Epithelial cell of proximal tubule (primary cell): ENCODE results near the gene ANO10. TPM values are rescaled to one million over a fixed set of nuclear protein-coding genes. Genes with fewer than 3 reads are reported as not detected.

ENCODE experiments used
- DNase-seq: peaks from one replicate; pipeline ENCODE4 v3.0.0-alpha.2; 2011; ENCODE audit warnings: low read depth
- H3K4me3 ChIP-seq: 2 replicates; pipeline ENCODE4 v1.5.1; 2011; ENCODE audit warnings: low read depth, mild to moderate bottlenecking, low read length
- CTCF ChIP-seq: conservative IDR thresholded peaks from 2 replicates; pipeline ENCODE4 v1.5.1; 2012; ENCODE audit warnings: low read depth, mild to moderate bottlenecking, low read length
- total RNA-seq: library from RNA; depleted of rRNA; stranded (reverse); fragments of >200 nt; gene quantifications from 2 replicates; pipeline ENCODE4 v1.2.3, GENCODE V29; 2015

The ANO10 gene
- total RNA-seq, 1 donor from 2014 or later, result 30.7 TPM

DNA sequence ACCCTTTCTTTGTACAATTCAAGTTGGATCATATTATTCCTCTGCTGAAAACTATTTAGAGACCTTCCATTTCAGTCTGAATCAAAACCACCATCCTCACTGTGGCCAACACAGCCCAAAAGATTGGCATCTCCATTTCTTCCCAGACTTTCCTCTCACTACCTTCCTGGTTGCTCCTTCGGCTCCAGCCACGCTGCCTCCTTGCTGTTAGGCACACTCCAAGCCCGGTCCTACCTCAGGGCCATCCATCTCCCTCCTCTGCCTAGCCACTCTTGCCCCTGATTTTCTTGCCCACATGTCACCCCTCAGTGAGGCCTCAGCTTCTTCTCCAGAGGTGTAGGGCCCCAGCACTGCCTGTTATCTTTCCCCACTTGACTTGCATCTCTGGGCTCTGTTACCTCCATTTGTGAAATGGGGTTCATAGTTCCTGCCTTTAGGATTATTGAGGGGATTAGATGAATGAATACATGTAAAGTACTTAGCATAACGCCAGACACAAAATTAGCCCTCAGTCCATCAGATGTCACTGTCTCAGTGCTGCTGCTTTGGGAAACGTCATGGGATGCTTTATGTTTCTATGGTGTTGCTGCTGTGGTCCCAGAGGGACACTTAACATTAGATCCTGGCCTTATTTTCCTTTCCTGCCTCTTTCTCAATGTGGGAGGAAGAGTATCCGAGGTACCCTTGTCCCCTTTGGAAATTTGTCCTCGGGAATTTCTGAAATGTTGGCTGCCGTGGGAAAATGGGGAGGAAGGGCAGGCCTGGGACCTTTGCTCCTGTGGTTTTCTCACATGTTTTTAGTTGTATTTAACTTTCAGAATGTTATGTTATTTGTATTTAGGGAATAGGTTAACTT is 304.1 kb downstream of the ANO10 start:
- no peak for TF ChIP-seq CTCF
- DNase-seq, result no peak
- no peak overlapping the region for H3K4me3 ChIP-seq

DNA sequence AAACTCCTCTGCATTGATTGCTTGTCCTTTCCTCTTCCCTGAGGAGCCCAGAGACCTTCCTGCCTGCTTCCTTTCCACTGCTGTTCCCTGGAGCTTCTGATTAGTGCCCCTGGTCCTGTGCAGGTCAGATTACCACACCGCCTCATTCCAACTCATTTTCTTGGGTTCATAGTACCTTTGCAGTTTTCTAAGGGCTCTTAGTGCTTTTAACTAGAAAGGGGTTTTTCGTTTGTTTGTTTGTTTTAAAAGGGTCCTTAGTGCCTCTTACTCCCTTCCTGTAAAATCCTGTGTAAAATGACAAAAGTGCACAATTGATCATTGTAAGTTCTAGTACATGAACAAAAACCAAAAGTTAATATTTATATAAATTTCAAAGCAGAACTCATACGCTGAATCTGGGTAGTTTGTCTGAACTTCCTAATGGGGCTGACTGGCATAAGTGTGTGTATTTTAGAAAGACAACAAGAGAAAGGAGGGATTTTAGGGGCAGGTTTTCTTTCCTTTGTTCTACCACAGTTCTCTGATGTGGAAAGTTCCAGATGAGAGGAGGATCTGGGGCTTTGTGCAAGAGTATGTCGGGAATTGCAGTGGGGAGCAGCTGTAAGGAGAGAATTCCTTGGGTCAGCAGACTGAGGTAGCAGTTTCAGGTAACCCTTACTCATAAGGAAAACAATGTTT is 304.9 kb downstream of the ANO10 start:
- no peak overlapping the region for H3K4me3 ChIP-seq
- peak; percentile 59 for DNase-seq
- no peak for TF ChIP-seq CTCF

Other genes starting within 250 kb of the ANO10 start
- 23.0 and 25.0 TPM in 2 replicates for gene ABHD5, start 68.9 kb upstream of the ANO10 start, total RNA-seq